ENCODE data around the gene MLH1.

MLH1 gene

GRCh38 chr3:37074178-37074577, 80.9 kb downstream of the MLH1 start:
- peaks cover 0 to 60% of the 10 kb centered on the region in 2 donors for H3K36me3 ChIP-seq (replicated peaks in 1 of 2; ENCODE audit: control insufficient read depth in 2 of 2, insufficient read depth in 2 of 2, low read length in 2 of 2)
- no peak overlapping the region for H2BK12ac ChIP-seq (ENCODE audit: low read length)
- H2BK5ac ChIP-seq (ENCODE audit: low read length), result no peak overlapping the region
- H3K14ac ChIP-seq (ENCODE audit: low read length), result no peak overlapping the region
- no peak overlapping the region for H2AFZ ChIP-seq (ENCODE audit: low read length)
- no peak overlapping the region for H3K27ac ChIP-seq (replicated peaks; ENCODE audit: low read length)
- no peaks in the 10 kb centered on the region for H3K4me1 ChIP-seq (ENCODE audit: control insufficient read depth in 2 of 2, insufficient read depth in 1 of 2, low read depth in 1 of 2, low read length in 2 of 2)
- no peak overlapping the region for H3K23ac ChIP-seq (ENCODE audit: low read depth, low read length, poor library complexity)
- no peak for DNase-seq (ENCODE audit: low spot score)
- no peak overlapping the region for H2AK5ac ChIP-seq (ENCODE audit: low read depth, low read length)
- no CpG with 5 or more reads among the region's 3 CpGs for WGBS, 2 donors (ENCODE audit: extremely low coverage in 2 of 2, insufficient read length in 2 of 2, insufficient replicate concordance in 1 of 2)
- H3K27me3 ChIP-seq (ENCODE audit: control insufficient read depth in 3 of 3, insufficient read depth in 3 of 3, low read depth in 1 of 3, low read length in 3 of 3), result no peaks in the 10 kb centered on the region
- no peak overlapping the region for H3K4me3 ChIP-seq (ENCODE audit: low read length in 2 of 2)
- H3K18ac ChIP-seq (ENCODE audit: low read length), result no peak overlapping the region
- no peaks in the 10 kb centered on the region for H3K79me1 ChIP-seq (ENCODE audit: low read depth, low read length)
- no peak overlapping the region for H3K4me2 ChIP-seq (ENCODE audit: insufficient read depth, low read length, poor library complexity, severe bottlenecking)
- H2BK120ac ChIP-seq (ENCODE audit: low read depth, low read length), result no peak overlapping the region
- H3K9ac ChIP-seq (ENCODE audit: low read depth, low read length, poor library complexity), result no peak overlapping the region
- H3K4ac ChIP-seq (ENCODE audit: low read length), result no peak overlapping the region
- H4K91ac ChIP-seq (ENCODE audit: low read depth, low read length, poor library complexity), result no peak overlapping the region
- no peaks in the 10 kb centered on the region for H3K9me3 ChIP-seq (replicated peaks in 1 of 2; ENCODE audit: control insufficient read depth in 2 of 2, insufficient read depth in 1 of 2, low read depth in 1 of 2, low read length in 2 of 2)
- no peak overlapping the region for H2BK15ac ChIP-seq (ENCODE audit: low read length)
- H4K8ac ChIP-seq (ENCODE audit: low read depth, low read length), result no peak overlapping the region

GRCh38 chr3:37075955-37076354, 82.6 kb downstream of the MLH1 start:
- Histone ChIP-seq H3K4me1 (ENCODE audit: control insufficient read depth in 2 of 2, insufficient read depth in 1 of 2, low read depth in 1 of 2, low read length in 2 of 2) (no peaks in the 10 kb centered on the region), H2BK5ac (ENCODE audit: low read length) (no peak overlapping the region), H3K27me3 (ENCODE audit: control insufficient read depth in 3 of 3, insufficient read depth in 3 of 3, low read depth in 1 of 3, low read length in 3 of 3) (no peaks in the 10 kb centered on the region), H3K79me1 (ENCODE audit: low read depth, low read length) (no peaks in the 10 kb centered on the region), H2BK15ac (ENCODE audit: low read length) (no peak overlapping the region), H3K9me3 (replicated peaks in 1 of 2; ENCODE audit: control insufficient read depth in 2 of 2, insufficient read depth in 1 of 2, low read depth in 1 of 2, low read length in 2 of 2) (no peaks in the 10 kb centered on the region), H3K18ac (ENCODE audit: low read length) (no peak overlapping the region), H3K4me2 (ENCODE audit: insufficient read depth, low read length, poor library complexity, severe bottlenecking) (no peak overlapping the region), H3K4me3 (ENCODE audit: low read length in 2 of 2) (no peak overlapping the region), H2BK12ac (ENCODE audit: low read length) (no peak overlapping the region), H4K8ac (ENCODE audit: low read depth, low read length) (no peak overlapping the region), H3K4ac (ENCODE audit: low read length) (no peak overlapping the region), H3K36me3 (replicated peaks in 1 of 2; ENCODE audit: control insufficient read depth in 2 of 2, insufficient read depth in 2 of 2, low read length in 2 of 2) (peaks cover 0 to 63% of the 10 kb centered on the region in 2 donors), H2BK120ac (ENCODE audit: low read depth, low read length) (no peak overlapping the region), H3K9ac (ENCODE audit: low read depth, low read length, poor library complexity) (no peak overlapping the region), H3K23ac (ENCODE audit: low read depth, low read length, poor library complexity) (no peak overlapping the region), H2AK5ac (ENCODE audit: low read depth, low read length) (no peak overlapping the region), H3K27ac (replicated peaks; ENCODE audit: low read length) (no peak overlapping the region), H2AFZ (ENCODE audit: low read length) (no peak overlapping the region), H4K91ac (ENCODE audit: low read depth, low read length, poor library complexity) (no peak overlapping the region), H3K14ac (ENCODE audit: low read length) (no peak overlapping the region)
- WGBS, 2 donors (ENCODE audit: extremely low coverage in 2 of 2, insufficient read length in 2 of 2, insufficient replicate concordance in 1 of 2), result no CpG with 5 or more reads among the region's 1 CpG
- no peak for DNase-seq (ENCODE audit: low spot score)

GRCh38 chr3:37082317-37082716, 89.0 kb downstream of the MLH1 start:
- no CpG with 5 or more reads among the region's 3 CpGs for WGBS, 2 donors (ENCODE audit: extremely low coverage in 2 of 2, insufficient read length in 2 of 2, insufficient replicate concordance in 1 of 2)
- Histone ChIP-seq H3K27ac (replicated peaks; ENCODE audit: low read length) (no peak overlapping the region), H3K36me3 (replicated peaks in 1 of 2; ENCODE audit: control insufficient read depth in 2 of 2, insufficient read depth in 2 of 2, low read length in 2 of 2) (peaks cover 0 to 55% of the 10 kb centered on the region in 2 donors)

DNA sequence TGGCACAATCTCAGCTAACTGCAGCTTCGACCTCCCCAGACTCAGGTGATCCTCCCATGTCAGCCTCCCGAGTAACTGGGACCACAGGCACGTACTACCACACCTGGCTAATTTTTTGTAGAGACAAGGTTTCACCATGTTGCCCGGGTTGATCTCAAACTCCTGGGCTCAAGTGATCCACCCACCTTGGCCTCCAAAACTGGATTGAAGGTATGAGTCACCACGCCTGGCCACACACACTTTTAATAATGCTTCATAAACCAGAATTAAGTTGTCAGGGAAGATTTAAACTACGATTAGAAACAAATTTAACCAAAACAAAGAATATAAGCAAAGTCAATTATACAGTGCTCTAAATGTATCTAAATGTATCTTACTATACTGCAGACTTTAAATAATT, 93.6 kb downstream of the MLH1 start:
- H3K4me1 ChIP-seq (ENCODE audit: control insufficient read depth in 2 of 2, insufficient read depth in 1 of 2, low read depth in 1 of 2, low read length in 2 of 2), result no peaks in the 10 kb centered on the region
- H2BK15ac ChIP-seq (ENCODE audit: low read length), result no peak overlapping the region
- H3K36me3 ChIP-seq (replicated peaks in 1 of 2; ENCODE audit: control insufficient read depth in 2 of 2, insufficient read depth in 2 of 2, low read length in 2 of 2), result peaks cover 2 to 48% of the 10 kb centered on the region in 2 donors
- no peak overlapping the region for H2AK5ac ChIP-seq (ENCODE audit: low read depth, low read length)
- H3K27me3 ChIP-seq (ENCODE audit: control insufficient read depth in 3 of 3, insufficient read depth in 3 of 3, low read depth in 1 of 3, low read length in 3 of 3), result no peaks in the 10 kb centered on the region
- no peak overlapping the region for H3K18ac ChIP-seq (ENCODE audit: low read length)
- no peaks in the 10 kb centered on the region for H3K9me3 ChIP-seq (replicated peaks in 1 of 2; ENCODE audit: control insufficient read depth in 2 of 2, insufficient read depth in 1 of 2, low read depth in 1 of 2, low read length in 2 of 2)
- H2BK120ac ChIP-seq (ENCODE audit: low read depth, low read length), result no peak overlapping the region
- no peak overlapping the region for H4K91ac ChIP-seq (ENCODE audit: low read depth, low read length, poor library complexity)
- H3K9ac ChIP-seq (ENCODE audit: low read depth, low read length, poor library complexity), result no peak overlapping the region
- WGBS, 2 donors (ENCODE audit: extremely low coverage in 2 of 2, insufficient read length in 2 of 2, insufficient replicate concordance in 1 of 2), result no CpG with 5 or more reads among the region's 6 CpGs
- H3K4me2 ChIP-seq (ENCODE audit: insufficient read depth, low read length, poor library complexity, severe bottlenecking), result no peak overlapping the region
- no peak overlapping the region for H3K4me3 ChIP-seq (ENCODE audit: low read length in 2 of 2)
- no peak overlapping the region for H3K14ac ChIP-seq (ENCODE audit: low read length)
- no peak overlapping the region for H2BK12ac ChIP-seq (ENCODE audit: low read length)
- no peak overlapping the region for H4K8ac ChIP-seq (ENCODE audit: low read depth, low read length)
- no peak overlapping the region for H2AFZ ChIP-seq (ENCODE audit: low read length)
- H3K79me1 ChIP-seq (ENCODE audit: low read depth, low read length), result no peaks in the 10 kb centered on the region
- H2BK5ac ChIP-seq (ENCODE audit: low read length), result no peak overlapping the region
- no peak for DNase-seq (ENCODE audit: low spot score)
- H3K4ac ChIP-seq (ENCODE audit: low read length), result no peak overlapping the region
- no peak overlapping the region for H3K23ac ChIP-seq (ENCODE audit: low read depth, low read length, poor library complexity)
- H3K27ac ChIP-seq (replicated peaks; ENCODE audit: low read length), result no peak overlapping the region

More at GRCh38 chr3:37082317-37082716, 89.0 kb downstream of the MLH1 start:
- no peaks in the 10 kb centered on the region for H3K27me3 ChIP-seq (ENCODE audit: control insufficient read depth in 3 of 3, insufficient read depth in 3 of 3, low read depth in 1 of 3, low read length in 3 of 3)
- H3K4me1 ChIP-seq (ENCODE audit: control insufficient read depth in 2 of 2, insufficient read depth in 1 of 2, low read depth in 1 of 2, low read length in 2 of 2), result no peaks in the 10 kb centered on the region
- no peak overlapping the region for H4K91ac ChIP-seq (ENCODE audit: low read depth, low read length, poor library complexity)
- no peaks in the 10 kb centered on the region for H3K79me1 ChIP-seq (ENCODE audit: low read depth, low read length)
- no peak overlapping the region for H3K4me3 ChIP-seq (ENCODE audit: low read length in 2 of 2)
- H2BK5ac ChIP-seq (ENCODE audit: low read length), result no peak overlapping the region
- H4K8ac ChIP-seq (ENCODE audit: low read depth, low read length), result no peak overlapping the region
- H3K9me3 ChIP-seq (replicated peaks in 1 of 2; ENCODE audit: control insufficient read depth in 2 of 2, insufficient read depth in 1 of 2, low read depth in 1 of 2, low read length in 2 of 2), result no peaks in the 10 kb centered on the region
- H3K14ac ChIP-seq (ENCODE audit: low read length), result no peak overlapping the region
- DNase-seq (ENCODE audit: low spot score), result no peak
- no peak overlapping the region for H3K23ac ChIP-seq (ENCODE audit: low read depth, low read length, poor library complexity)
- no peak overlapping the region for H2BK12ac ChIP-seq (ENCODE audit: low read length)
- H3K4me2 ChIP-seq (ENCODE audit: insufficient read depth, low read length, poor library complexity, severe bottlenecking), result no peak overlapping the region
- H2AFZ ChIP-seq (ENCODE audit: low read length), result no peak overlapping the region
- H2BK120ac ChIP-seq (ENCODE audit: low read depth, low read length), result no peak overlapping the region
- H2BK15ac ChIP-seq (ENCODE audit: low read length), result no peak overlapping the region
- no peak overlapping the region for H3K18ac ChIP-seq (ENCODE audit: low read length)
- H3K9ac ChIP-seq (ENCODE audit: low read depth, low read length, poor library complexity), result no peak overlapping the region
- no peak overlapping the region for H3K4ac ChIP-seq (ENCODE audit: low read length)
- no peak overlapping the region for H2AK5ac ChIP-seq (ENCODE audit: low read depth, low read length)

Data from neuronal stem cell (in vitro differentiated cells).